T47D (cell line): ENCODE results near the gene PLEKHF1.

Experiments
- DNase-seq, 2 experiments: peaks; one replicate each; pipeline versions ENCODE4 v3.0.0 to v3.0.0-alpha.2; 2011 to 2012; ENCODE audit warnings: low read depth in 1 of 2, low spot score in 1 of 2
- JUND ChIP-seq: IDR thresholded peaks from 2 replicates; pipeline ENCODE4 v1.6.1; 2012; ENCODE audit warnings: low read depth
- in situ Hi-C: cut with HindIII; loops from 2 replicates; pipeline ENCODE4 v1.10.0; 2016; ENCODE audit warnings: low sequenced_read_pairs, low pct_unique_long_range_greater_than_20kb

Gene PLEKHF1

DNA sequence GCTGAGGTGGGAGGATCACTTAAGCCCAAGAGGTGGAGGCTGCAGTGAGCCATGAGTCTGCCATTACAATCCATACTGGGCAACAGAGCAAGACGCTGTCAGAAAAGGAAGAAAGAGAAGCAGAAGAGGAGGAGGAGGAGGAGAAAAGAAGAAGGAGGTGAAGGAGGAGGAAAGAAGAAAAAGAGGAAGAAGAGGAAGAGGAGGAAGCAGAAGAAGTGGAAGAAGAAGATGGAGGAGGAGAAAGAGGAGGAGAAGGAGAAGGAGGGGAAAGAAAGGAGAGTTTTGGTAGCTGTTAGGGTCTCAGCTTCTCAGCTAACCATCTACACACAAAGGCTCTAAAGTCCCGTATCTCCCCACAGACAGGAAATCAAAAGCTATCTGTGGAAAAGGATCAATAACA, 23.7 kb upstream of the PLEKHF1 start:
- in situ Hi-C loops, result no loop called here
- no peak for TF ChIP-seq JUND
- no peak for DNase-seq

DNA sequence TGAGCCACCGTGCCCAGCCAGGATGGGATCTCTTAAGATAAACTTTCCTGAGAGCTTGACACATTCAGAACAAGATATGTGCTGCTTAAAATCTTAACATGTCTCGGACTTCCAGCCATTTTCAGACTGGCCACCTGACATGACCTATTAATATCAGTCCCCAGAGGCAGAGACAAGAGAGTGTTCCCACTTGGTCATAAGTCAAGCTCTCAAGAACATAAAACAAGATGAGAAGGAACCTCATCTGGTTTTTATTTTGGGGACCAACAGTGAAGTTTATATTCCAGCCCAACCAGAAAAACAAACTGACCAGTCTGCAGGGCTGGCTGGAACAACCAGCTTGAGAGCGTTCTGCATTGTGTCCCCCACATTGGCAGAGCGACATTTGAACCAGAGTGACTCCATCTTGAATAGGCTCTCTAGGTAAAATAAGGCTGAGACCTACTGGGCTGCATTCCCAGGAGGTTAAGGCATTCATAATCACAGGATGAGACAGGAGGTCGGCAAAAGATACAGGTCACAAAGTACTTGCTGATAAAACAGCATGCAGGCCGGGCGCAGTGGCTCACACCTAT, 21.8 kb upstream of the PLEKHF1 start:
- no peak for DNase-seq
- no peak for TF ChIP-seq JUND
- in situ Hi-C loops, result no loop called here

DNA sequence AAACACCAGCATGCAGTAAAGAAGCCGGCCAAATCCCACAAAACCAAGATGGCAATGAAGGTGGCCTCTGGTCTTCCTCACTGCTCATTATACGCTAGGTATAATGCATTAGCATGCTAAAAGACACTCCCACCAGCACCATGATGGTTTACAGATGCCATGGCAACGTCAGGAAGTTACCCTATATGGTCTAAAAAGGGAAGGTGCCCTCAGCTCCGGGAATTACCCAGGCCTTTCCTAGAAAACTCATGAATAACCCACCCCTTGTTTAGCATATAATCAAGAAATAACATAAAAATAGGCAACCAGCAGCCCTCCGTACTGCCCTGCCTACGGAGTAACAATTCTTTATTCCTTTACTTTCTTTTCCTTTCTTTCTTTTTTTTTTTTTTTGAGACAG, 21.1 kb upstream of the PLEKHF1 start:
- in situ Hi-C loops, result no loop called here
- no peak for DNase-seq
- no peak for TF ChIP-seq JUND

DNA sequence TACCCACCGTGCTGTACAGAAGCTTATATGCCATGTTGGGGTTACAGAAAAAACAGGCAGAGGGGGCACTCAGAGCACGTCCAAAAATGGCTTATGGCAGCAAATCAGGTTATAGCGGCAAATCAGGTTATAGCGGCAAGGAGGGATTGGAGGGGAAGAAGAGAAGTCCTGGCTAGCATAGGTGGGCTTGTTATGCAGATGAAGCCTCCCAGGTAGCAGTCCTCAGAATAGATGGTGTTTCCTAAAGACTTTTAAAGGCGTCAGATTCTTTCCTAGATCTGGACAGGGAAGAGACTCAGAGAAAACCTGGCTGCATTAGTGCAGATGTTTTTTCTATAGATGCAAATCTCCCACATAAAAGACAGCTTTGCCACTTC, 19.8 kb upstream of the PLEKHF1 start:
- DNase-seq, result no peak
- no peak for TF ChIP-seq JUND
- in situ Hi-C loops, result no loop called here

DNA sequence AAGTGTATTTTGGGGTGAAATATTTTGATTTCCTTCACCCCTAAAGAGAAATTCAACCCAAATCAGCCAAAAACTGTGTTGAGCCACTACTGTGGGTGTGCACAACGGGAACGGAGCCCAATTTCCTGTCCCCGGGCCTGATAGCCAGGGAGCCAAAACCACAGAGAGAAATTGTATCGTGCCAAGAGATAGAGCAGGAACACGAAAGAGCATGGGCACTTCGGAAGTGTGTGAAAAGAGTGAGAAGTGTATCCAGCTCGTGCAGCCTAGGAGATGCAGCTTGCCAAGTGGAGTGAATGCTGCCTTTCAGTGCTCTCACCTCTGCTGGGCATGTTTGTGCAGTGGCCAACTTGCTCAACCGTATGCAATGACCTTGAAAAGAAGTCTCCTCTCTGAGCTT, 19.4 kb upstream of the PLEKHF1 start:
- no peak for DNase-seq
- in situ Hi-C loops, result no loop called here
- TF ChIP-seq JUND, result no peak

DNA sequence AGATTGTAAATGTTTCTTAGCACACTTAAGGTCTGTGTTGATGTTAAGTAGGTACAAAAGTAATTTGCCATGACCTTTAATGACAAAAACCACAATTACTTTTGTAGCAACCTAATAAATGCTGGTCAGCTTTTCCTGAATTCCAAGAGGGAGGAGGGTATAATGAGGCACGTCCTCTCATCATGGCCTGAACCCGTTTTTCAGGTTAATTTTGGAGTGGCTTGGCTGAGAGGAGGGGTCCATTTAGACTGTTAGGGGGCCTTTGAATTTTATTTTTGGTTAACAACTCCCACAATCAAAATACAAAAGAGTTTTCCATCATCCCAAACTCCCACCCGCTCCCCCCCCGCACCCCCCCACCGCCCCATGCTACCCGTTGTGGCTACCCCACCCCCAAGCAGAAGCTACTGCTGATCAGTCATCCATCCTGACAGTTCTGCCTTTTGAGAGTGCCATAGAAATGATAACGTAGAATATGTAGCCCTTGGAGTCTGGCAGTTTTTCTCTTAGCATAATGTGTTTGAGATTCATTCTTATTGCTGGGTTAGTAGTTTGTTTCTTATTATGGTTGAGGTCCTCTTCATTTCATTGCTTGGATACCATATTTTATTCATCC, 14.4 kb upstream of the PLEKHF1 start:
- TF ChIP-seq JUND, result no peak

DNA sequence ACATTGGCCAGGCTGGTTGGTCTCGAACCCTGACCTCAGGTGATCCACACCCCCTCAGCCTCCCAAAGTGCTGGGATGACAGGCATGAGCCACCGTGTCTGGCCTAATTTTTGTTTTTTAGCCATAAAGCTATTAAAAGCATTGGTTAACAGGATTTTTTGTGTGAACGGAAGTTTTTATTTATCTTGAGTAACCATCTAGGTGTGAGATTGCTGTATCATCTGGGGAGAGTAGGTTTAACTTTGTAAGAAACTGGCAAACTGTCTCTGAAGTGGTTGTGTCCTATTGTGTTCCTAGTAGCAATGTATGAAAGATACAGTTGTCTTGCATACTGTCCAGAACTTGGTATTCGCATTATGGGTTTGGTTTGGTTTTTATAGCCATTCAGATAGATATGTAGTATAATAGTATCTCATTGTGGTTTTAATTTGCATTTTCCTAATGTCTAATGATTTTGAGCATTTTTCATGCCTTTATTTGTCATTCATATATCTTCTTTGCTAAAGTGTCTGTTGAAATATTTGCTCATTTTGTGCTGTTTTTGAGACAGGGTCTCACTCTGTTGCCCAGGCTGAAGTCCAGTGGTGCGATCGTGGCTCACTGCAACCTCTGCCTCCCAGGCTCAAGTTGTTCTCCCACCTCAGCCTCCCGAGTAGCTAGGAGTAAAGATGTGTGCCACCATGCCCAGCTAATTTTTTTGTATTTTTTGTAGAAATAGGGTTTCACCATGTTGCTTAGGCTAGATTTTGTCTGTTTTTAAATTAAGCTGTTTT, 13.5 kb upstream of the PLEKHF1 start:
- no peak for DNase-seq
- in situ Hi-C loops, result no loop called here

More for the DNA sequence above, 14.4 kb upstream of the PLEKHF1 start:
- DNase-seq, result no peak
- in situ Hi-C loops, result no loop called here

DNA sequence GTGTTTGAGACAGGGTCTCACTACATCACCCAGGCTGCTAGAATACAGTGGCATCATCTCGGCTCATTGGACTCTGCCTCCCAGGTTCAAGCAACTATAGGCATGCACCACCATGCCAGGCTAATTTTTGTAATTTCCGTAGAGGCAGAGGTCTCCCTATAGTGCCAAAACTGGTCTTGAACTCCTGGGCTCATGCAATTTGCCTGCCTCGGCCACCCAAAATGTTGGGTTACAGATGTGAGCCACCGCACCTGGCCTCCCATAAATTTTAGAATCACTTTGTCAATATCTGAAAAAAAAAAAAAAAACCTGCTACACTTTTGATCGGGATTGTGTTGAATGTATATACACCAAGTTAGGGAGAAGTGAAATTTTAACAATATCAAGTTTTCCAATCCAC, 11.9 kb upstream of the PLEKHF1 start:
- in situ Hi-C loops, result no loop called here

More for the DNA sequence above, 13.5 kb upstream of the PLEKHF1 start:
- no peak for TF ChIP-seq JUND

DNA sequence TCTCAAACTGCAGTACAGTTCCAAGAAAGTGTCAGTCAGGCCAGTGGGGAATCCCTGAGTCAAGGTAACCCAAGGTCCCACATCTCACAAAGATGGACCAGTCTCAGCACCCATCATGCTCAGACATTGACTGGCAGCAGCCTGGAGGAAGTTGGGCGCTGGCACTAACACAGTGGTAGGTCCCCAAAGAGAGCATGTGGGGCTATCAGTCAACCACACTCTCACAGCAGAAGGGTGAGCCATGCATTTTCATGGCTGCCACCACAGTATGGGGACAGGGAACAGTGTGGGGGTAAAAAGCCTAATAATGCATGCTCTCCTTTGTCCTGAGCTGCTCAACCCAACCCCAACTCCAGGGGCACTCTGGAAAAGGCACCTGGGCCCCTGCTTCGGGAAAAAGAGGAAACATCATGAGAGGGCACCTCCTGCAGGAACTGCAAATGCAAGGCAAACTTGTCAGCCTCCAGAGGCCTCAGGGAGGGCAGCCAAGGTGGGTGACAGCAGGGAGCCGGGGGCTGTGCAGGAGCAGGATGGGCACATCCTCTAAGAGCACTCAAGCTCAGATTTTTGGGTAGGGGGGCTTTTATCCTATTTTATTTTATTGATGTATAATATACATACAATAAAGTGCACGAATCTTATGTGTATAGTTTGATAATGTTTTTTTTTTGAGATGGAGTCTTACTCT, 9.5 kb upstream of the PLEKHF1 start:
- in situ Hi-C loops, result no loop called here
- no peak for TF ChIP-seq JUND

More for the DNA sequence above, 11.9 kb upstream of the PLEKHF1 start:
- no peak for DNase-seq
- no peak for TF ChIP-seq JUND

DNA sequence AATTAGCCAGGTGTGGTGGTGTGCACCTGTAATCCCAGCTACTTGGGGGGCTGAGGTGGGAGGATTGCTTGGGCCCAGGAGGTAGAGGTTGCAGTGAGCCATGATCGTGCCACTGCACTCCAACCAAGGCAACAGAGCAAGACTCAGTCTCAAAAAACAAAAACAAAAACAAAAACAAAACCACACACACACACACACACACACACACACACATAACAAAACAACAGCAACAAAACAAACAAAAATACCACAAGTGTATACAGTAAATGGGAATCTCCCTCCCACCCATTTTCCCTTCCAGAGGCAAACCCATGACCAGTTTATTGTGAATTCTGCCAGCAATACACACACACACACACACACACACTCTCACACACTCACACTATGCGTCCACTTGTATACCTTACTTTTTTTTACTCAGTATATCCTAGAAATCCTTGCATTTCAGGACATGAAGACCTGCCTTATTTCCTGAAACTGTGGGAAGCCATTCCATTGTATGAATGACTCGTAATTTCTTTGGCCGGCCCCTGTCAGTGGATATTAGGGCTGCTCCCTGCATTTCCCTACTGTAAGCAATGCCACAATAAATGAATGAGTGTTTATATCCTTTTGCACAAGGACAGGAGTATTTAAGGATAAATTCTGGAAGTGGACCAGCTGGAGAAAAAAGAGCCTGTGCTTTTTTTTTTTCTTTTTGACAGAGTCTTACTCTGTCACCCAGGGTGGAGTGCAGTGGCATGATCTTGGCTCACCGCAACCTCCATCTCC, 6.9 kb upstream of the PLEKHF1 start:
- DNase-seq, result no peak
- in situ Hi-C loops, result no loop called here
- TF ChIP-seq JUND, result no peak

More for the DNA sequence above, 9.5 kb upstream of the PLEKHF1 start:
- DNase-seq, result no peak

DNA sequence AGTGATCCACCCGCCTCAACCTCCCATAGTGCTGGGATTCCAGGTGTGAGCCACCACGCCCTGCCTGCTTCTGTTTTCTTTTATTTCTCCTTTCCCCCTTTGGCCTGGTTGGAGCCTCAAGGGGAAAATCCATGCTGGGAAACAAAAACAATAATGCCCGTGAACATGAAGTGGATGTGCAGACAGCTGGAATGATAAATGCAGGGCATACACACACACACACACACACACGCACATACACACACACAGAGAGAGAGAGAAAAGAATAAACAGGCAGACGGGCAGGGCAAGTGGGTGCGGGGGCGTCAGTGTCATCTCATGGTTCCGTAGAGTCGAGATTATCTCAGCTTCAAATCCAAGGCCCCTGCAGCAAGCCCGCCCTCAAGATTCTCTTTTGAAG, 4.4 kb upstream of the PLEKHF1 start:
- no peak for DNase-seq
- in situ Hi-C loops, result no loop called here
- no peak for TF ChIP-seq JUND

DNA sequence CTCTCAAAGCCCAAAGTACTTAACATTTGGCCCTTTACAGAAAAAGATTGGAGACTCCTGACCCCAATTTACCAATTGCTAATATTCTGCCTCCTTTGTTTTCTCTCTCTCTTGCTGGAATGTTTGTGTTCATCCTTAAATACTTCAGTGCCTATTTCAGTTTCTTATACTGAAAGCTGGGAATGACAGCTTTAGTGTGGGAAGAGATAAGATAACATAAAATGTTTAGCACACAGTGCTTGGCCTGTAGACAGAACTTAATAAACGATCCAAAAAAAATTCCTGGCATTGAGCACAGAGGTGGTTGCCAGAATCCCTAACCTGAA, 3.0 kb upstream of the PLEKHF1 start:
- DNase-seq, result no peak
- in situ Hi-C loops, result no loop called here

More for the DNA sequence above, 3.0 kb upstream of the PLEKHF1 start:
- TF ChIP-seq JUND, result no peak
